GM23338 (cell line): ENCODE results near the gene NEU4. TPM values are rescaled to one million over a fixed set of nuclear protein-coding genes. Genes with fewer than 3 reads are reported as not detected.

Experiments
- ATAC-seq: fragments of 200-7000 bp; cut with Tn5 transposase; 3 replicates; pipeline ENCODE4 v1.9.1; 2020
- DNase-seq: peaks from one replicate; pipeline ENCODE4 v3.0.0-alpha.2; 2015; ENCODE audit warnings: low spot score
- H2AFZ ChIP-seq: fragments of 200-600 bp; sonication (generic); 2 replicates; pipeline ENCODE4 v1.8.0; 2016; ENCODE audit warnings: antibody characterized with exemption, mild to moderate bottlenecking, moderate library complexity
- H3F3A ChIP-seq: fragments of 200-600 bp; sonication (generic); replicated peaks from 2 replicates; pipeline ENCODE4 v1.8.0; 2017; ENCODE audit warnings: antibody characterized with exemption, mixed run types, low read depth
- H3K27ac ChIP-seq: fragments of 200-600 bp; sonication (generic); 2 replicates; pipeline ENCODE4 v1.6.1; 2016; ENCODE audit warnings: low read depth
- H3K27me3 ChIP-seq: fragments of 200-600 bp; sonication (generic); 2 replicates; pipeline ENCODE4 v1.8.0; 2016; ENCODE audit warnings: mild to moderate bottlenecking, mixed run types, moderate library complexity; ENCODE audit not compliant: insufficient read depth
- H3K36me3 ChIP-seq: fragments of 200-600 bp; sonication (generic); 2 replicates; pipeline ENCODE4 v1.8.0; 2016; ENCODE audit warnings: mild to moderate bottlenecking; ENCODE audit not compliant: insufficient read depth
- H3K4me1 ChIP-seq: fragments of 200-600 bp; sonication (generic); 2 replicates; pipeline ENCODE4 v1.8.0; 2016; ENCODE audit warnings: mild to moderate bottlenecking, moderate library complexity; ENCODE audit not compliant: insufficient read depth
- H3K4me2 ChIP-seq: fragments of 200-600 bp; sonication (generic); 2 replicates; pipeline ENCODE4 v1.7.1; 2017; ENCODE audit warnings: mixed run types
- H3K4me3 ChIP-seq: fragments of 200-600 bp; sonication (generic); 2 replicates; pipeline ENCODE4 v1.6.1; 2016; ENCODE audit warnings: mixed run types
- H3K79me2 ChIP-seq: fragments of 200-600 bp; sonication (generic); replicated peaks from 2 replicates; pipeline ENCODE4 v1.8.0; 2017; ENCODE audit warnings: mild to moderate bottlenecking; ENCODE audit not compliant: insufficient read depth
- H3K9me2 ChIP-seq: fragments of 200-600 bp; sonication (generic); 2 replicates; pipeline ENCODE4 v1.8.0; 2017; ENCODE audit not compliant: insufficient read depth
- H4K20me1 ChIP-seq: fragments of 200-600 bp; sonication (generic); replicated peaks from 2 replicates; pipeline ENCODE4 v1.8.0; 2017; ENCODE audit warnings: mild to moderate bottlenecking; ENCODE audit not compliant: insufficient read depth
- H3K27ac Mint-ChIP-seq: 2 replicates; pipeline ENCODE4 v1.8.0; 2020; ENCODE audit warnings: inconsistent platforms, mild to moderate bottlenecking, moderate library complexity, mixed read lengths
- H3K27me3 Mint-ChIP-seq: 3 replicates; pipeline ENCODE4 v1.8.0; 2022; ENCODE audit warnings: low read depth, mild to moderate bottlenecking, moderate library complexity, mixed read lengths, inconsistent platforms; ENCODE audit not compliant: insufficient read depth, poor library complexity
- H3K36me3 Mint-ChIP-seq: 3 replicates; pipeline ENCODE4 v1.8.0; 2021; ENCODE audit warnings: low read depth, mild to moderate bottlenecking, inconsistent platforms, moderate library complexity, mixed read lengths
- H3K4me1 Mint-ChIP-seq: 3 replicates; pipeline ENCODE4 v1.8.0; 2020; ENCODE audit warnings: mild to moderate bottlenecking, inconsistent platforms, mixed read lengths
- H3K4me3 Mint-ChIP-seq: 3 replicates; pipeline ENCODE4 v1.8.0; 2021; ENCODE audit warnings: moderate library complexity, mild to moderate bottlenecking, inconsistent platforms, mixed read lengths
- H3K9me3 Mint-ChIP-seq: 3 replicates; pipeline ENCODE4 v1.8.0; 2020; ENCODE audit warnings: moderate library complexity, mild to moderate bottlenecking, inconsistent platforms, mixed read lengths
- CREB1 ChIP-seq: fragments of 250-450 bp; sonication (Bioruptor Pico); IDR thresholded peaks from 2 replicates; pipeline ENCODE4 v1.5.0; 2020; ENCODE audit warnings: low read depth, mild to moderate bottlenecking, moderate library complexity
- EZH2 ChIP-seq: fragments of 200-600 bp; sonication (generic); IDR thresholded peaks from one replicate; pipeline ENCODE4 v1.8.0; 2017; ENCODE audit warnings: antibody characterized with exemption, mild to moderate bottlenecking, low read depth; ENCODE audit not compliant: unreplicated experiment
- EZH2phosphoT487 ChIP-seq: fragments of 200-600 bp; sonication (generic); IDR thresholded peaks from one replicate; pipeline ENCODE4 v1.8.1; 2018; ENCODE audit warnings: antibody characterized with exemption; ENCODE audit not compliant: unreplicated experiment
- JUNB ChIP-seq: IDR thresholded peaks from one replicate; pipeline ENCODE4 v1.6.1; 2016; ENCODE audit warnings: antibody characterized with exemption; ENCODE audit not compliant: unreplicated experiment
- NANOG ChIP-seq: IDR thresholded peaks from 2 replicates; pipeline ENCODE4 v1.6.1; 2016; ENCODE audit warnings: antibody characterized with exemption, borderline replicate concordance
- ZNF114 ChIP-seq: fragments of 250-450 bp; sonication (Bioruptor Pico); IDR thresholded peaks from 2 replicates; pipeline ENCODE4 v1.5.0; 2020; ENCODE audit warnings: mild to moderate bottlenecking, moderate library complexity
- ZNF462 ChIP-seq: fragments of 250-450 bp; sonication (Bioruptor Pico); IDR thresholded peaks from 2 replicates; pipeline ENCODE4 v1.5.0; 2020; ENCODE audit warnings: mild to moderate bottlenecking, moderate library complexity
- polyA plus RNA-seq: library from polyadenylated mRNA; unstranded; fragments of >200 nt; fragmentation: Nextera tagmentation; extraction: Ambion mirVana; gene quantifications from 2 replicates; pipeline ENCODE4 v1.2.1, GENCODE V29; 2016
- total RNA-seq: library from RNA; depleted of rRNA; stranded (reverse); fragments of >200 nt; shearing (Covaris generic); gene quantifications from 2 replicates; pipeline ENCODE4 v1.2.3, GENCODE V29; 2014
- TF ChIP-seq, protein P1 (sequence below), 2 experiments: fragments of 200-600 bp in 1 of 2; sonication (generic) in 1 of 2; conservative IDR thresholded peaks; 2 replicates each; pipeline versions ENCODE4 v1.5.1 to v1.6.1; 2016 to 2017; ENCODE audit warnings: antibody characterized with exemption in 2 of 2, low read depth in 2 of 2, mild to moderate bottlenecking in 2 of 2, moderate library complexity in 1 of 2
- TF ChIP-seq, protein P2 (sequence below): IDR thresholded peaks from one replicate; pipeline ENCODE4 v1.6.1; 2018; ENCODE audit warnings: antibody characterized with exemption; ENCODE audit not compliant: unreplicated experiment

The NEU4 gene
- total and polyA plus RNA-seq, 2 experiments from 2014 or later: 0.29 to 1.2 TPM

DNA sequence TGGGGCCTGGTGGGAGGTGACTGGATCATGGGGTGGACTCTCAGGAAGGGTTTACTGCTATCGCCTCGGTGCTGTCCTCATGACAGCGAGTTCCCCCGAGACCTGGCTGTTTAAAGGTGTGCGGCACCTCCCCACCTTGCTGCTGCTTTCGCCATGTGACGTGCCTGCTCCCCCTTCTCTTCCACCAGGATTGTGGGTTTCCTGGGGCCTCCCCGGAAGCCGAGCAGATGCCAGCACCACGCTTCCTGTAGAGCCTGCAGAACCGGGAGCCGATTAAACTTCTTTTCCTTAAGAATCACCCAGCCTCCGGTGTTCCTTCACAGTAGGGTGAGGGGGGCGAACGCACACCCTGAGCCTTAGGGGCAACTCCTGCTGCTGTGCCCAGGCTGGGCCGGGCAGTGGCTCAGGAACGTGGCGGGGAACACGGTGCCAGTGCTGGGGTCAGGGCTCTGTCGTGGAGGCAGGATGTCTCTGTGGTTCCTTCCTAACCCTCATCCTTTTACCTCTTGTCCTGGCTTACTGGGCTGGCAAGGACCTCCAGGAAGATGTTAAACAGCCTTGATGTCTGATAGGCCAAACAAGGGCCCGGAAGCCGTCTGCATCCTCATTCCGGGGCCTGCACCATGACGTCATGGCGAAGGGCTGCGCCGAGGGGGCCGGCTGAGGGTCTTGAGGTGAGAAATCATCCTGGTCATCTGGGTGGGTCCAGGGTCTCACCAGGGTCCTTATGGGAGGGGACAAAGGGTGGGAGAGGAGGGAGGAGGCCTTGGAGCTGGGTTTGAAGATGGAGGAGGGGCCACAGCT is 12.7 kb downstream of the NEU4 start (continued):
- TF ChIP-seq, protein P1, sequence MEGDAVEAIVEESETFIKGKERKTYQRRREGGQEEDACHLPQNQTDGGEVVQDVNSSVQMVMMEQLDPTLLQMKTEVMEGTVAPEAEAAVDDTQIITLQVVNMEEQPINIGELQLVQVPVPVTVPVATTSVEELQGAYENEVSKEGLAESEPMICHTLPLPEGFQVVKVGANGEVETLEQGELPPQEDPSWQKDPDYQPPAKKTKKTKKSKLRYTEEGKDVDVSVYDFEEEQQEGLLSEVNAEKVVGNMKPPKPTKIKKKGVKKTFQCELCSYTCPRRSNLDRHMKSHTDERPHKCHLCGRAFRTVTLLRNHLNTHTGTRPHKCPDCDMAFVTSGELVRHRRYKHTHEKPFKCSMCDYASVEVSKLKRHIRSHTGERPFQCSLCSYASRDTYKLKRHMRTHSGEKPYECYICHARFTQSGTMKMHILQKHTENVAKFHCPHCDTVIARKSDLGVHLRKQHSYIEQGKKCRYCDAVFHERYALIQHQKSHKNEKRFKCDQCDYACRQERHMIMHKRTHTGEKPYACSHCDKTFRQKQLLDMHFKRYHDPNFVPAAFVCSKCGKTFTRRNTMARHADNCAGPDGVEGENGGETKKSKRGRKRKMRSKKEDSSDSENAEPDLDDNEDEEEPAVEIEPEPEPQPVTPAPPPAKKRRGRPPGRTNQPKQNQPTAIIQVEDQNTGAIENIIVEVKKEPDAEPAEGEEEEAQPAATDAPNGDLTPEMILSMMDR (conservative IDR thresholded peaks at IDR 0.05; ENCODE audit: low read depth in 2 of 2): no peak
- no peak for TF ChIP-seq JUNB

GRCh38 chr2:241822264-241822623 is 13.3 kb downstream of the NEU4 start:
- Mint-ChIP-seq H3K4me1 (peaks cover 17% of the 10 kb centered on the region), H3K27ac (no peak overlapping the region), H3K27me3 (peaks cover 34% of the 10 kb centered on the region), H3K9me3 (peaks cover 31% of the 10 kb centered on the region), H3K36me3 (peaks cover 13% of the 10 kb centered on the region), H3K4me3 (no peak overlapping the region)
- Histone ChIP-seq H3K27me3 (no peaks in the 10 kb centered on the region), H3K4me1 (no peaks in the 10 kb centered on the region; the same call in 1 of the 2 replicates), H3K4me3 (no peak overlapping the region), H3K4me2 (no peak overlapping the region), H3F3A (peaks cover 18% of the 10 kb centered on the region), H4K20me1 (no peaks in the 10 kb centered on the region), H3K27ac (no peak overlapping the region), H3K79me2 (no peaks in the 10 kb centered on the region), H3K9me2 (no peaks in the 10 kb centered on the region), H3K36me3 (no peaks in the 10 kb centered on the region), H2AFZ (no peak overlapping the region)
- ATAC-seq (no peak), DNase-seq (no peak)
- TF ChIP-seq EZH2phosphoT487 (no peak), ZNF114 (CRISPR knock-in tag) (no peak), NANOG (no peak), ZNF462 (CRISPR knock-in tag) (no peak), EZH2 (no peak), CREB1 (no peak), JUNB (no peak)
- TF ChIP-seq, protein P1 (conservative IDR thresholded peaks at IDR 0.05; ENCODE audit: low read depth in 2 of 2): no peak
- TF ChIP-seq, protein P2, sequence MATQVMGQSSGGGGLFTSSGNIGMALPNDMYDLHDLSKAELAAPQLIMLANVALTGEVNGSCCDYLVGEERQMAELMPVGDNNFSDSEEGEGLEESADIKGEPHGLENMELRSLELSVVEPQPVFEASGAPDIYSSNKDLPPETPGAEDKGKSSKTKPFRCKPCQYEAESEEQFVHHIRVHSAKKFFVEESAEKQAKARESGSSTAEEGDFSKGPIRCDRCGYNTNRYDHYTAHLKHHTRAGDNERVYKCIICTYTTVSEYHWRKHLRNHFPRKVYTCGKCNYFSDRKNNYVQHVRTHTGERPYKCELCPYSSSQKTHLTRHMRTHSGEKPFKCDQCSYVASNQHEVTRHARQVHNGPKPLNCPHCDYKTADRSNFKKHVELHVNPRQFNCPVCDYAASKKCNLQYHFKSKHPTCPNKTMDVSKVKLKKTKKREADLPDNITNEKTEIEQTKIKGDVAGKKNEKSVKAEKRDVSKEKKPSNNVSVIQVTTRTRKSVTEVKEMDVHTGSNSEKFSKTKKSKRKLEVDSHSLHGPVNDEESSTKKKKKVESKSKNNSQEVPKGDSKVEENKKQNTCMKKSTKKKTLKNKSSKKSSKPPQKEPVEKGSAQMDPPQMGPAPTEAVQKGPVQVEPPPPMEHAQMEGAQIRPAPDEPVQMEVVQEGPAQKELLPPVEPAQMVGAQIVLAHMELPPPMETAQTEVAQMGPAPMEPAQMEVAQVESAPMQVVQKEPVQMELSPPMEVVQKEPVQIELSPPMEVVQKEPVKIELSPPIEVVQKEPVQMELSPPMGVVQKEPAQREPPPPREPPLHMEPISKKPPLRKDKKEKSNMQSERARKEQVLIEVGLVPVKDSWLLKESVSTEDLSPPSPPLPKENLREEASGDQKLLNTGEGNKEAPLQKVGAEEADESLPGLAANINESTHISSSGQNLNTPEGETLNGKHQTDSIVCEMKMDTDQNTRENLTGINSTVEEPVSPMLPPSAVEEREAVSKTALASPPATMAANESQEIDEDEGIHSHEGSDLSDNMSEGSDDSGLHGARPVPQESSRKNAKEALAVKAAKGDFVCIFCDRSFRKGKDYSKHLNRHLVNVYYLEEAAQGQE: no peak
